ENCODE data around the gene PKNOX2.

DNA sequence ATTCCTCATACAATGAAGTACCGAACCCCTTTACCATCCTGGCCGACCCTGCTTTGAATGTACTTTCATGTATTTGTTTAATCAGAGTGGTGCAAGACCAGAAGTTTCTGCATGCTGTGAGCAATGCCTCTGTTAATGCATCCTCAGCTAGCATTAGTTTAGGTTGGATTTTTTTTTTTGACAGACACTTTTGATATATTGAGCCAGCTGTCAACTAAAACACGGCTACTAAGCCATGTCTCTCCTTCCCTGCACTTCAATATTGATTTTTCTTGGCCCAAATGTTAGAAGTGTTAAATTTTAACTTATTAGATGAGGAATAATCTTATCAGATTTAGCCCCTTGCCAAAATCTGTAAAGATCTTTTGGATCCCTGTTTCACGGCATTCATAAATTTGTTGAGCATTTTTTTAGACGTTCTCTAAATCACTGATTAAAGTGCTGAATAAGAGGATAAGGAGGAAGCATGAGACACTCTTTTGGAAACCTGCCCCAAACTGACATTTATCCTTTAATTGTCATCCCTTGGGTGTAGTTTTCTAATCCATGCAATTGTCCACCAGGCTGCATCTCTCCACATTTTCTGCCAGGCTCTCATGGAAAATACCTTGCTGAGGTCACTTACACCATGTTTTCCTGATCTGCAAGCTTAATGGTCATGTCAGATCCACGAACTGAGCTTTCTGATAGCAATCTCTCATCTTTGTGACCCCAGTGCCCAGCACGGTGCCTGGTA is 200.8 kb downstream of the PKNOX2 start:
- TF ChIP-seq, protein P1, sequence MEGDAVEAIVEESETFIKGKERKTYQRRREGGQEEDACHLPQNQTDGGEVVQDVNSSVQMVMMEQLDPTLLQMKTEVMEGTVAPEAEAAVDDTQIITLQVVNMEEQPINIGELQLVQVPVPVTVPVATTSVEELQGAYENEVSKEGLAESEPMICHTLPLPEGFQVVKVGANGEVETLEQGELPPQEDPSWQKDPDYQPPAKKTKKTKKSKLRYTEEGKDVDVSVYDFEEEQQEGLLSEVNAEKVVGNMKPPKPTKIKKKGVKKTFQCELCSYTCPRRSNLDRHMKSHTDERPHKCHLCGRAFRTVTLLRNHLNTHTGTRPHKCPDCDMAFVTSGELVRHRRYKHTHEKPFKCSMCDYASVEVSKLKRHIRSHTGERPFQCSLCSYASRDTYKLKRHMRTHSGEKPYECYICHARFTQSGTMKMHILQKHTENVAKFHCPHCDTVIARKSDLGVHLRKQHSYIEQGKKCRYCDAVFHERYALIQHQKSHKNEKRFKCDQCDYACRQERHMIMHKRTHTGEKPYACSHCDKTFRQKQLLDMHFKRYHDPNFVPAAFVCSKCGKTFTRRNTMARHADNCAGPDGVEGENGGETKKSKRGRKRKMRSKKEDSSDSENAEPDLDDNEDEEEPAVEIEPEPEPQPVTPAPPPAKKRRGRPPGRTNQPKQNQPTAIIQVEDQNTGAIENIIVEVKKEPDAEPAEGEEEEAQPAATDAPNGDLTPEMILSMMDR (IDR thresholded peaks at IDR 0.05), result no peak
- TF ChIP-seq POLR2A (IDR thresholded peaks at IDR 0.05; ENCODE audit: low read depth) (no peak), EP300 (IDR thresholded peaks at IDR 0.05) (no peak)

Data from esophagus muscularis mucosa (tissue), 4 donors.